WTC11 (cell line): ENCODE data around the gene C1orf35. TPM values are rescaled to one million over a fixed set of nuclear protein-coding genes. Genes with fewer than 3 reads are reported as not detected.

Experiments
- ATAC-seq: fragments of 200-7000 bp; cut with Tn5 transposase; 2 replicates; pipeline ENCODE4 v1.10.0; 2021; ENCODE audit warnings: mild to moderate bottlenecking, moderate library complexity
- CTCF ChIA-PET: fragments of 300-600 bp; sonication (Branson Sonifier 250); formaldehyde crosslinking; loops from one replicate; lab custom pipeline; 2021; ENCODE audit warnings: antibody characterized with exemption; lab: Charles Lee
- POLR2A ChIA-PET: fragments of 350-600 bp; sonication (Branson Sonifier 250); formaldehyde crosslinking; loops from one replicate; lab custom pipeline; 2021; ENCODE audit warnings: antibody characterized with exemption; lab: Charles Lee
- DNase-seq: peaks from one replicate; pipeline ENCODE4 v3.0.0; 2021; ENCODE audit warnings: low spot score
- H3K27ac Mint-ChIP-seq: 2 replicates; pipeline ENCODE4 v1.8.0; 2021; ENCODE audit warnings: mixed read lengths
- H3K27me3 Mint-ChIP-seq: 2 replicates; pipeline ENCODE4 v1.8.0; 2021; ENCODE audit warnings: low read depth, mild to moderate bottlenecking, moderate library complexity, mixed read lengths
- H3K36me3 Mint-ChIP-seq: 2 replicates; pipeline ENCODE4 v1.8.0; 2021; ENCODE audit warnings: mixed read lengths
- H3K4me1 Mint-ChIP-seq: 2 replicates; pipeline ENCODE4 v1.8.0; 2022; ENCODE audit warnings: mixed read lengths
- H3K4me3 Mint-ChIP-seq: 2 replicates; pipeline ENCODE4 v1.8.0; 2021; ENCODE audit warnings: mild to moderate bottlenecking, moderate library complexity, mixed read lengths
- H3K9me3 Mint-ChIP-seq: 2 replicates; pipeline ENCODE4 v1.8.0; 2021; ENCODE audit warnings: mixed read lengths
- ATF3 ChIP-seq: sonication (generic); formaldehyde crosslinking; conservative IDR thresholded peaks from 2 replicates; pipeline ENCODE4 v1.8.1; 2022; ENCODE audit warnings: mild to moderate bottlenecking, missing genetic modification reagents
- E2F5 ChIP-seq: sonication (generic); formaldehyde crosslinking; IDR thresholded peaks from 2 replicates; pipeline ENCODE4 v1.8.1; 2022; ENCODE audit warnings: mild to moderate bottlenecking, moderate library complexity, missing genetic modification reagents
- ELF4 ChIP-seq: sonication (generic); formaldehyde crosslinking; IDR thresholded peaks from 2 replicates; pipeline ENCODE4 v1.8.1; 2022; ENCODE audit warnings: low read depth, mild to moderate bottlenecking, moderate library complexity, missing genetic modification reagents
- FOXK1 ChIP-seq: sonication (generic); formaldehyde crosslinking; IDR thresholded peaks from 2 replicates; pipeline ENCODE4 v1.8.0; 2022; ENCODE audit warnings: mild to moderate bottlenecking, moderate library complexity, missing genetic modification reagents
- HMGXB4 ChIP-seq: sonication (generic); formaldehyde crosslinking; IDR thresholded peaks from 2 replicates; pipeline ENCODE4 v1.8.1; 2023; ENCODE audit warnings: mild to moderate bottlenecking, moderate library complexity, missing genetic modification reagents
- IRF2 ChIP-seq: sonication (generic); formaldehyde crosslinking; IDR thresholded peaks from 2 replicates; pipeline ENCODE4 v1.8.0; 2022; ENCODE audit warnings: low read depth, missing genetic modification reagents, borderline replicate concordance
- NFATC4 ChIP-seq: fragments of 250-450 bp; sonication (Bioruptor Pico); IDR thresholded peaks from 2 replicates; pipeline ENCODE4 v1.9.0; 2021; ENCODE audit warnings: mild to moderate bottlenecking
- PRDM15 ChIP-seq: sonication (generic); formaldehyde crosslinking; IDR thresholded peaks from 2 replicates; pipeline ENCODE4 v1.8.0; 2022; ENCODE audit warnings: missing genetic modification reagents
- PREB ChIP-seq: sonication (generic); formaldehyde crosslinking; IDR thresholded peaks from 2 replicates; pipeline ENCODE4 v1.8.1; 2022; ENCODE audit warnings: mild to moderate bottlenecking, missing genetic modification reagents, moderate library complexity, borderline replicate concordance
- RELA ChIP-seq: sonication (generic); formaldehyde crosslinking; IDR thresholded peaks from 2 replicates; pipeline ENCODE4 v1.8.1; 2022; ENCODE audit warnings: missing genetic modification reagents, mild to moderate bottlenecking, borderline replicate concordance
- SP1 ChIP-seq: sonication (generic); formaldehyde crosslinking; conservative IDR thresholded peaks from 2 replicates; pipeline ENCODE4 v1.8.1; 2022; ENCODE audit warnings: missing genetic modification reagents
- TEAD4 ChIP-seq: sonication (generic); formaldehyde crosslinking; IDR thresholded peaks from 2 replicates; pipeline ENCODE4 v1.8.0; 2022; ENCODE audit warnings: mild to moderate bottlenecking, missing genetic modification reagents
- ZNF281 ChIP-seq: sonication (generic); formaldehyde crosslinking; IDR thresholded peaks from 2 replicates; pipeline ENCODE4 v1.8.0; 2023; ENCODE audit warnings: mild to moderate bottlenecking, missing genetic modification reagents
- ZNF396 ChIP-seq: fragments of 250-450 bp; sonication (Bioruptor Pico); IDR thresholded peaks from 2 replicates; pipeline ENCODE4 v1.8.0; 2021; ENCODE audit warnings: mild to moderate bottlenecking, moderate library complexity, borderline replicate concordance
- ZNF425 ChIP-seq: fragments of 250-450 bp; sonication (Bioruptor Pico); conservative IDR thresholded peaks from 2 replicates; pipeline ENCODE4 v1.9.0; 2021; ENCODE audit warnings: mild to moderate bottlenecking
- ZNF532 ChIP-seq: fragments of 250-450 bp; sonication (Bioruptor Pico); IDR thresholded peaks from 2 replicates; pipeline ENCODE4 v1.9.0; 2021; ENCODE audit warnings: mild to moderate bottlenecking, borderline replicate concordance
- total RNA-seq: library from RNA; stranded (reverse); gene quantifications from 3 replicates; pipeline ENCODE4 v1.2.3, GENCODE V29; 2021

The C1orf35 gene
- total RNA-seq, 1 experiment from 2014 or later: 33.8 TPM

- no peak overlapping the region for H3K27ac Mint-ChIP-seq
- ChIA-PET POLR2A (interaction anchor here (1.2 kb wide), 2 partner anchors 15 to 332 kb away, joined by 3 read pairs; no protein-coding TSS in a partner anchor), CTCF (no interaction called here)
- no peak overlapping the region for H3K4me3 Mint-ChIP-seq
- H3K27me3 Mint-ChIP-seq: peaks cover 85% of the 10 kb centered on the region
- H3K4me1 Mint-ChIP-seq: no peaks in the 10 kb centered on the region
- DNase-seq (no peak), ATAC-seq (no peak)
- TF ChIP-seq ZNF396 (no peak), ZNF532 (CRISPR knock-in tag) (no peak), NFATC4 (no peak), ATF3 (CRISPR knock-in tag) (no peak), TEAD4 (no peak), IRF2 (CRISPR knock-in tag) (no peak), RELA (CRISPR knock-in tag) (no peak), FOXK1 (CRISPR knock-in tag) (no peak), ELF4 (CRISPR knock-in tag) (no peak), HMGXB4 (CRISPR knock-in tag) (no peak), E2F5 (CRISPR knock-in tag) (no peak), PRDM15 (CRISPR knock-in tag) (no peak), PREB (CRISPR knock-in tag) (no peak), SP1 (no peak), ZNF281 (no peak), ZNF425 (CRISPR knock-in tag) (no peak)
- no peaks in the 10 kb centered on the region for H3K36me3 Mint-ChIP-seq
- H3K9me3 Mint-ChIP-seq: no peaks in the 10 kb centered on the region
Observed at GRCh38 chr1:228066891-228067654, 36.1 kb downstream of the C1orf35 start.
